Forelimb muscle (tissue), 1 donor: Measurements from ENCODE around the gene ZSCAN23. TPM values are rescaled to one million over a fixed set of nuclear protein-coding genes. Genes with fewer than 3 reads are reported as not detected.
"Not testable (repeated sequence)": the region's sequence is repeated elsewhere in the genome, so short reads cannot be mapped to it uniquely, and the experiment has no call there.

ENCODE experiments used
- DNase-seq: peaks from one replicate; pipeline ENCODE4 v3.0.0-alpha.2; 2013; ENCODE audit warnings: low read depth
- polyA plus RNA-seq: library from polyadenylated mRNA; unstranded; fragments of 120-200 nt; gene quantifications from one replicate; pipeline ENCODE4 v1.2.1, GENCODE V29; 2013; ENCODE audit not compliant: insufficient read length

The ZSCAN23 gene
- polyA plus RNA-seq: 6.8 TPM

DNA sequence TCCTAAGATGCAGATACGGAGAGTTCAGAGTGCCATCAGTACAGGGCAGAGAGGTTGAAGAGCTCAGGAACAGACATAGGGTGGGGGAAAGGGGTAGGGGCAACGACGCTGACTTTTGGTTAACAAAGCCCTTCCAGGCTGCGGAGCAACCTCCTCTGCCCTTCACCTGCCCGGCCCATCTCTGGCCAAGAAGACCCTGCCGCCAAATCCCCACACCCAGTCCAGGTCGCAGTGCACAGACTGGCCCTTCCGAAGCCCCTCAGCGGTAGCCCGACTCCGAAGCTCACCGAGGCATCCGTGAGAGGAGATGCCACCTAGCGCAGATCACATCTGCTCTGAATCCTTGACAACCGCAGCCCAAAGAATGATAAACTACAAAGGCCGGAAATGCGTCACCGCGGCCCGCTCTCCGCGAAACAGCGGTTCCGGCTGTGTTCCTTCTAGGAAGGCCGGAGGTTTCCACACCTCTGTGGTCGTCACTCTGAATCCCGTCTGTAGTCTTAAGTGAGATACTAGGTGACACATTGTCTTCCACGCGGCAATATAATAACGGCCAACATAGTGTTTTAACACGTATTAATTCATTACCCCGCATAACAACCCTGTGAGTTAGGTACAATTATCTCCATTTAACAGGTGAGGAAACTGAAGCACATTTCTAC lies at the start of gene ZSCAN23:
TSS of gene ZSCAN23 (minus strand) at position 380 of the 662 bp plus-strand sequence. CDS start 7,225 bp downstream, outside the sequence.
- peak; percentile 50 for DNase-seq

DNA sequence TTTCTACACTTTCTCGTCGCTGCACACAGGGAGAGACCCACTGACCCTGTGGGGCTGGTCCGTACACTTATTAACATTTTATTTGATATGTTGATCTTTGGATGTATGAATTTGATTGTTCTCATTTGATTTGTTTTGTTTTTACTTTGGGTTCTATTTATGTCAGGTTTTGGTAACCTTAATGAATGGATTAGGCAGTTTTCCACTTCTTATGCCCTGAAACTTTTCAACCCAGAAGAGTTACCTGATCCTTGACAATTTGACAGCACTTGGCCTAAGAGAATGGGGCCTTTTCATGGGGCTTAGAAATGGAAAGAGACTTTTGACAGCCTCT lies 48.7 kb upstream of the ZSCAN23 start:
- no peak for DNase-seq

DNA sequence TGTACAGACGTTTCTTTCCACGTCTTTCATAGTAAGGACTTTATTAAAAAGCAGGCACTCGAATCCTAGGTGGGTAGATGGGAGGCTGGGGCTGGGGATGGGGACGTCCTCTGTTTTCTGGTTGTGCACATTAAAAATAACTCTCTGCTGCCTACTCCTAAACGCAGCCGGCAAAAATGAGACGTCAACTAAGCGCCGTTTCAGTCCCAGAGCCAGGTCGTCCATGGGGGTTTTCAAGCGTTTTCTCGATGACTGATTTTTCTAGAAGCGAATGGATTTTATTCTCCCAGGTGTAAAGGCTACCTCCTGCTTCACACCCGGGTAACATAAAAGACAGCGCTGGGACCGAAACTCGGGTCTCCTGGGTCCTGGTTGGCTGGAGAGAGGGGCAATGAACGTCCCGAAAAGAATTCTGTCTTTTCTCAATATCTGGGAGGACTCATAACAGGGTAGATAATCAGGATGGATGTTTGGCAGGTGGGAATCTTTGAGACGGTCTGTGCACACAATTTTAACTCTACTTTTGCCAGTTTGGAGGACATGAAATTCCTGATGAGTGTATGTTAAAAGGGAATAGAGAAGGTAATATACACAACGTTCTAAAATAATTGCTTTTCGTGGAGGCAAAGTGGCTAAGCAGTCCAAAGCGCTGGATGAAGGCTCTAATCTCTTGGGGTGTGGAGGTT lies 47.1 kb upstream of the ZSCAN23 start:
- DNase-seq: no peak

DNA sequence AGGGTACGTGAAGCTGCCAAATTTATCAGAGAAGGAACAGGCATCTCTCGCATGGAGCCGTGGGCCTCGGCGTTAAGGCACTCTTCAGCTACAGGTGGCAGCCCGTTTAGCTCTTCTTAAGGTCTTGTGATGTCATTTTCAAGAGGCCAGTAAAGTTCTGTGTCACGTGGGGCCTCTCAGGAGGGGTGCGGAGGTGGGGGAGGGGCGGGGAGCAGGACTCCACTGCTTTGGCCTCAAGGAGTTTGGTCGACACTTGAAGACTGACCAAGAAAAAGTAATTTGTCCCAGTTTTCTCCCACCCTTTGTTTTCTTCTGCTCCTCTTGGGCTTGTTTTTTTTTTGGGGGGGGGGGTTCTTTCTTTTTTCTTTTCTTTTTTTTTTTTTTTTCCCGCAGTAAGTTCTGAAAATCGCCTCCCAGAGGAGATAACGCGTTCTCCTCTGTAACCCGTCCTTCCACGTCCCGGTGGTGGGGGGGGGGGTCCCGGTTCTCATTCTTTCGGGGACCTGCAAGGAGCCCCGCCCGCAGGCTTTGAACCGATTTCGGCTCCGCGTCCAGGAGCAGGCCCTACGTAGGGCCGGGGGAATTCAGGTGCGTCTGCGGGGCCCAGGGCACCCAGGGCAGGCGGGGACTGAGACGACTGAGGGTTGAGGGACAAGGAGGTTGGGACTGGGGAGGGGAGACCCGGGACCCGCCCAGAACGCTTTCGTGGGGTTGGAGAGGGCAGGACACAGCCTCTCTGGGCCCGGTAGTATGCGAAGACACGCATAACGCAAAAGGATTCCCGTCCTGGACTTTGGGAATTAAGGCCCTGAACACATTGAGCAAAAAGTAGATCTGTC lies 46.3 kb upstream of the ZSCAN23 start:
- DNase-seq: peak; percentile 20

DNA sequence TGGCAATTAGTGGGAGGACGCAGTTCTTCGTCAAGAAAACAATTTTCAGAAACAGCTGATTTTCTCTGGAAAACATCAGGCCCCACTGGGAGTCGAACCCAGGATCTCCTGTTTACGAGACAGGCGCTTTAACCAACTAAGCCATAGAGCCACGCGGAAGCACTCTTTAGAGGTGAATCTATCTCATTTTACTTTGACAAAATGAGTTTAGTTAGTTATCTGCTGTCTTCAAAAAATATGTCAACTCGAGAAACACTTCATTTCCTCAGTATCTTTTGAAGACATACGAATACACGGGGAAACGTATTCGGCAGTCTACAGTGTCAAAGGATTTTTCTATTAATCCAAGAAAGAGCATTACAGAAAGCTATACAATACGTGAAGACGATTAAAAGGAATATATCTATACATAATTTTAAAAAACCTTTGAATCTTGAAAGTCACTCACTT lies 45.6 kb upstream of the ZSCAN23 start:
- peak; percentile 29 for DNase-seq

DNA sequence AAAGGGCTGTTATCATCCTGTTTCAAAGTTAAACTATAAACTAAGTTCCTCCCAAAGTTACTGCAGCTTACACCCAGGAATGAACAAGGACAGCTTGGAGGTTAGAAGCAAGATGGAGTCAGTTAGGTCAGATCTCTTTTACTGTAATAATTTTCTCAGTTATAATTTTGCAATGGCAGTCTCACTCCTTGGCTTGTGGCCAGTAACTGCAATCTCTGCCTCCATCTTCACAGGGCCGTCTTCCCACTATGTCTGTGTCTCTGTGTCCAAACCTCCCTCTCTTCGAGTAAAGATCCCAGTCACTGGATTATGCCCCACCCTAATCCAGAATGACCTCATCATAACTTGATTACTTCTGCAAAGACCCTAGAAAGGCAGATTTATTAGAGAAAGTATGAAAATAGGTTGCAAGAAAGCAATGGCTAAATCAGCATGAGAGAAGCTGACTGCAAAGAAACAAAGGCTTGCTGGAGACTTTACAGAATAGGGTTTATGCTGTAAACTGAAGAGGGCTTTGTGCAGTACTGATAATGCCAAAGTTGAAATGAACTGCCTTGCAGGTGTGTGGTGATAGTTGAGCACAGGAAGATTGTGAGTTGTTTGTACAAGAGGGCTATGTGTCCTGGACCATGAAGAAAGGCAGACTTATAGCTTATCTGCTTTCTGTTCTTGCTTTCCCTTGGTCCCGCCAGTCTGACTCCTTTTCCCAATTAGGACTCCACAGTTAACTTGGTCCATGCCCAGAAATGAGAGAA lies 43.9 kb upstream of the ZSCAN23 start:
- DNase-seq: no peak

DNA sequence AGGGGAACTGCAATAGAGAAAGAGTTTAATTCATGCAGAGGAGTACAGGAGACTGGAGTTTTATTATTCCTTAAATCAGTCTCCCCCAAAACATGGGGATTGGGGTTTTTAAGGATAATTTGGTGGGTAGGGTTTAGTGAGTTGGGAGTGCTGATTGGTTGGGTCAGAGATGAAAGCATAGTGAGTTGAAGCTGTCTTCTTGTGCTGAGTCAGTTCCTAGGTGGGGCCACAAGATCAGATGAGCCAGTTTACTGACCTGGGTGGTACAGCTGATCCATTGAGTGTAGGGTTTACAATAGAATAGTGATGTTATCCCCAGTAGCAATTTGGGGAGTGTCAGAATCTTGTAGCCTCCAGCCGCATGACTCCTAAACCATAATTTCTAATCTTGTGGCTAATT lies 43.2 kb upstream of the ZSCAN23 start:
- no peak for DNase-seq

DNA sequence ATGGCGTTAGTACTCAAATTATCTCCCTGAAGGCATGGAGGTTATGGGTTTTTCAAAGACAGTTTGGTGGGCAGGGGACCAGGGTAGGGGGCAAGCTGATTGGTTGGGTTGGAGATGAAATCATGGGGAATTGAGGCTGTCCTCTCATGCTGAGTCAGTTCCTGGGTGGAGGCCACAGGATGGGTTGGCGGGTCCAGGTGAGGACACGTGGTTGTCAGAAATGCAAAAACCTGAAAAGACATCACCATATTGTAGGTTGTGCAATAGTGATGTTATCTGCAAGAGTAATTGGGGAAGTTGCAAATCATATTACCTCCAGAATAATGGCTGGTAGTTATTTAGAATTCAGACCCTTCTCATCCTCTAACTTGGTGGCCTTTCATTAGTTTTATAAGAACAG lies 42.2 kb upstream of the ZSCAN23 start:
- DNase-seq: no peak

DNA sequence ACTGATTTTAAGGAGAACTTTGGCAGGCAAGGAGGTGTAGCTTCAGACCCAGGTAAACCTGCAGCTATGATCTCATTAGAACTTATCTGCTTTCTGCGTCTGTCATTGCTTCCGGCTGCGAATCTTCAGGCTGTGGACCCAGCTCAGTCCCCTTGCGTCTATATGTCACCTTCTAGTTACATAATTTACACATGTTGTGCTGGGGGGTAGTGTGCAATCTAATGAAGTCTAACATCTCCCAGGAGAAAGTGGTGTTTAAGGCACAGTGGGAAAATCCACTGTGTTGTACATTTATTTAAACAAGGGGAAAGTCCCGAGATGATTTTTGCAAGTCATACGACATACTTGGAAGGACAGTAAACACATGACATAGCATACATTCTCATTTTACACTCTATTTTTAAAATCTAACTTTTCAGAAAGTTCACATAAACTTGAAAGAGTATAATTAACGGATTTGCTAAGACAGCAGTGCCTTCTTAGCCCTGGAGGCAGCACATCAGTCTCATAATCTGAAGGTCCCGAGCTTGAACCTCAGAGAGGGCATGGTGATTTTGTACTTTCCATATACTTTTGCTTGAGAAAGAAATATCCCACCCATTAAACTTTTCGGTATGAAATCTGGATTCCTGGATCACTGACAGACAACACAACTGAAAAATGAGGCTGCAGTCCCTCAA lies 37.1 kb upstream of the ZSCAN23 start:
- DNase-seq: no peak

DNA sequence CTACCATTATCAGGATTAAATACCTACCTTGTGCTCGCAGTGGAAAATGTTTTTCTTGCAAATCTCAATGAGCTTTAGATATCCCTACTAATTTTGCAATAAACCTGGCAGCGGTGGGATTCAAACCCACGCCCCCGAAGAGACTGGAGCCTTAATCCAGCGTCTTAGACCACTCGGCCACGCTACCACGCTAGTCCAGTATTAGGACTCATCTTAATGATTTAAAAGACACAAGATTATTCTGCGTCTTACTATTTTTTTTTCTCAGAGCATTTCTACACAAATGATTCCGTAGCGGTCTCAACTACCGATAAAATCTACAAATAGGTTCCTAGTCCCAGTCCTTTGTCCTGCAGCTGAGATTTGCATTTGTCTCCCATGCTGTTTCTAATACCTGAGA lies 35.2 kb upstream of the ZSCAN23 start:
- DNase-seq: no peak

DNA sequence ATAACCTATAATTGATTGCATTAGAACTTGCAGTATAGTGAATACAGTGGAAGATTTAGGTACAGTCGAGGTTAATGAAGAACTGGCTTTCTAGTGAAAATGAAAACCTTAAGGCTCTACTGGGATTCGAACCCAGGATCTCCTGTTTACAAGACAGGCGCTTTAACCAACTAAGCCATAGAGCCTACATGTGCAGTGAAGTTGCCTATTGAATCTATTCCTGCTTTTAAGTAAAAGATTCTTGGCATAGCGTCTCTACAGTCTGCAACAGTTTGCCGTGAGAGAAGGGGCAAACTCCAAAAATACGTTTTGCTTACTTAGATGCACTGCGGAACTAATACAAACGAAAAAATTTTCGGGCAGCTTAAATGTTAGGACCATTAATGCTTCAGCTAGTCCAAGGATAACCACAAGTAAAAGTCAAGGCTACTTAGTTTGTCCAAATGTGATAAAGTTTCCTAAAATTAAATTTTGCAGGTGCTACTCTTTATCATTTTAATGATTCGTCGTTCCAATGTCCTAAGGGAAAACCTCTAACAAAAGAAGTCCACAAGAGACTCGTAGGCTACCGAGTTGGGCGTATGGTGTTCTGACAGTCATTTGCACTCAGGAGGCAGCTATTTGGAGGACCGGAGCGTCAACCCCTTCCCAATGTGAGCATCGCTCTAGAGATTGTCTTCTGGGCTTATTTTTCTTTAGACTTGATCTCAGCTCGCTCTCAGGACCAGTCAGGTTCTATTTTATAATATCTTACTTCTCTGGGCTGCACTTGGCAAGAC lies 31.3 kb upstream of the ZSCAN23 start:
- peak; percentile 40 for DNase-seq

DNA sequence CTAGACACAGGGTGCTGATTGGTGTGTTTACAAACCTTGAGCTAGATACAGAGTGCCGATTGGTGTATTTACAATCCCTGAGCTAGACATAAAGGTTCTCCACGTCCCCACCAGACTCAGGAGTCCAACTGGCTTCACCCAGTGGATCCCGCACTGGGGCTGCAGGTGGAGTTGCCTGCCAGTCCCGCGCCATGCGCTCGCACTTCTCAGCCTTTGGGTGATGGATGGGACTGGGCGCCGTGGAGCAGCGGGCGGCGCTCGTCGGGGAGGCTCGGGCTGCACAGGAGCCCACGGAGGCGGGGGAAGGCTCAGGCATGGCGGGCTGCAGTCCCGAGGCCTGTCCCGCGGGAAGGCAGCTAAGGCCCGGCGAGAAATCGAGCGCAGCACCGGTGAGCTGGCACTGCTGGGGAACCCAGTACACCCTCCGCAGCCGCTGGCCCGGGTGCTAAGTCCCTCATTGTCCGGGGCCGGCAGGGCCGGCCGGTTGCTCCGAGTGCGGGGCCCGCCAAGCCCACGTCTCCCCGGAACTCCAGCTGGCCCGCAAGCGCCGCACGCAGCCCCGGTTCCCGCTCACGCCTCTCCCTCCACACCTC lies 26.0 kb upstream of the ZSCAN23 start:
- DNase-seq: not testable (repeated sequence)

DNA sequence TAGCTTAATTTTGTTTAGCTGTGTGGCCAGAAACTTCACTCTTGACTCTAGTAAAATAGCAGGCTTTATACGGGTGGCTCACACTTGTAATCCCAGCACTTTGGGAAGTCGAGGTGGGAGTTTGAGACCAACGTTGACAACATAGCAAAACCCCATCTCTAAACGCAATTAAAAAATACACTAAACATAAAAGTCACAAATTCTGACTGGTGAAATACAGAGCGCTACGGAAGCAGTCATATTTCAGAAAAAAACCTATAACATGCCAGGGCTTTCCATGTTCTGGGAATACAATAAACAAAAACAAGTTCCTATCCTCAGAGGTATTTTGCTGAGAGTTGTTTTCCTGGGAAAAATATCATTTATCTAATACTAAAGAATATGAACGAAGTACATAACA lies 24.8 kb upstream of the ZSCAN23 start:
- no peak for DNase-seq

DNA sequence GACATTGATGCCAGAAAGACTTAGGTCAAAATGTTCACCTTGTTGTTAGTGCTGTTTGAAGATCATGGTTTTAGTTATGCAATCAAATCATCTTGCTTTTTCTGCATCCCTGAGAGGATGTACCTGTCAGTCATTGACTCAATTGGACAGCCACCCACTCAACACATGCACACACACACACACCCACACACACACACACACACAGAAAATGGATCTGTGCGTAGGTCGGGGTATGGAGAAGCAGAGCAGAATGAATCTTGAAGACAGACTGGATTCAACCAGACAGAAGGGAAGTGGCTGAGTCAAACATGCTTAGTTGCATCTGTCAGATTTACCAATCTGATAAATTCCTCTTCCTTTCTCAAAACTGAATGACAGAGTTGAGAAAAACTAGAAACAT lies 19.1 kb upstream of the ZSCAN23 start:
- DNase-seq: no peak

DNA sequence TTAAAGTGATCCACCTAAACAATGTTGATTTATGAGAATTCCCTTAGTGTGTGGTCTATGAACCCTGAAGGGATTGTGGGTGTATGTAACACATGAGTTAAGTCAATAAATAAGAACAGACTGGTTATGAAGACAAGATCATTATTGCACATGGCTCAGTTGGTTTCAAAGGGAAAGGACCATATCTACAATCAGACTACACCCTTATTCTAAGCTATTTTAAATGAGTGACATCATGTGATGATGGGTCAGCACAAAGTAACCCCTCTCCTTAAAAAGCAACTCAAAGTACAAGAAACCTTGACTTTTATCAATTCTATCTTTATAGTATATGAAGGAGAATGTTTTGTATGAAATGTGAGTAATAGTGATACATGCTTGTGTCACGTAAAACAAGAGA lies 15.3 kb upstream of the ZSCAN23 start:
- DNase-seq: no peak

DNA sequence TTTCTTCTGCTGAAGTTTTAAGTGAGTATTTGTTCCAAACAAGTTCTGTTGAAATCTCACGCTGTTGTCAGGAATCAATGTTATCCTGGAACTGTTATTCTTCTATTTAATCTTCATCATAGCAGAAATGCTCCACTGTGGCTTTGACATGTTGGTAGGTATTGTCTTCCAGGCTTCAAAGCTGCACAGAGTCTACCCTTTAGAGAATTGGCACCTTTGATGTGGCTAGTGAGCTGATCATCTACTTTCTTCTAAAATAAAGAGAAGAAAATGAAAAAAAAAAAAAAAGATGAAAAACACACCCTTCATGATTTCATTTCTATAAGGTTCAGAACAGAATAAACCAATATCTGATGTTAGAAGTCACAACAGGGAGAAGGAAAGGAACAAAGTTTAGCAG lies 5.8 kb upstream of the ZSCAN23 start:
- DNase-seq: no peak

DNA sequence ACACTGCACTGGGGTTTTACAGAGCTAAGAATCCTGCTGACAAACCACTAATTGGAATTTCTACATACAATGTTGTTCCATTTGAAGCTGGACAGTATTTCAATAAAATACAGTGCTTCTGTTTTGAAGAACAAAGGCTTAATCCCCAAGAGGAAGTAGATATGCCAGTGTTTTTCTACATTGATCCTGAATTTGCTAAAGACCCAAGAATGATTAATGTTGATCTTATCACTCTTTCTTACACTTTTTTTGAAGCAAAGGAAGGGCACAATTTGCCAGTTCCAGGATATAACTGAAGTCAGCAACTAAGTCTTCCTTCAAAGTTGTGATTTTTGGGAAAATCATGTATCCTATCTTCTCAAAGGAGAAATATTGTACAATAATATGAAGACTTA lies 4.2 kb upstream of the ZSCAN23 start:
- not testable (repeated sequence) for DNase-seq

DNA sequence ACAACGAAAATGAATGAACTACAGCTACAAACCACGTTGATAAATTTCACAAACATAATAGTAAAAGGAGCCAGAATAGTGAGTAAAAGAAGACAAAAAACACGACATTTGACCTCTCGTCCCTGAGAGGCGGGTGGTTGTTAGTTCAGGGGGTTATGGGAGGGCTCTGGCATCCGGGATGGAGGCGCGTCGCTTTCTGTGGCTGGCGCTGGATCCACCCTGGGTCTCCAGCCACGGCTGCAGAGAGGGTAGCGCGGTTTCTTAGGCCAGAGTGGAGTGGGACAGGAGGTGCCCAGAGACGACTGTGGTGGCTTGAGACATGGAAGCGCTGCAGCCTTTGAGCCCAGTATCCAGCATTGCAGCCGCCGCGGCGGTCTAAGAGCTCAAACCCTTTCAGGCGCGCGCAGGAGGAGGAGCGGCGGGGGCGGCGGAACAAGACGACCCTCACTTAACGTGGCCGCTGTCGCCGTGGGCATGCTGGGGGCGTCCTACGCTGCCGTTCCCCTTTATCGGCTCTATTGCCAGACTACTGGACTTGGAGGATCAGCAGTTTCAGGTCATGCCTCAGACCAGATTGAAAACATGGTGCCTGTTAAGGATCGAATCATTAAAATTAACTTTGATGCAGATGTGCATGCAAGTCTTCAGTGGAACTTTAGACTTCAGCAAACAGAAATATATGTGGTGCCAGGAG lies 3.7 kb upstream of the ZSCAN23 start:
- DNase-seq: no peak

DNA sequence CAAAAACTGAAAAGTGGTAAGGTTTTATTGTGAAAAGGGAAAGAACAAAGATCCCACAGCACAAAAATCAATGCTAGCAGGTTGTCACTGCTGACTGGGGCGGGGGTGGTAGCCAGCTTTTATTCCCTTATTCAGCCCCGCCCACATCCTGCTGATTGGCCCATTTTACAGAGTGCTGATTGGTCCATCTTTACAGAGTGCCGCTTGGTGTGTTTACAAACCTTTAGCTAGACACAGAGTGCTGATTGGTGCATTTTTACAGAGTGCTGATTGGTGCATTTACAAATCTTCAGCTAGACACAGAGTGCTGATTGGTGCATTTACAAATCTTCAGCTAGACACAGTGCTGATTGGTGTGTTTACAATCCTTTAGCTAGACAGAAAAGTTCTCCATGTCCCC lies 1.5 kb upstream of the ZSCAN23 start:
- DNase-seq: not testable (repeated sequence)

DNA sequence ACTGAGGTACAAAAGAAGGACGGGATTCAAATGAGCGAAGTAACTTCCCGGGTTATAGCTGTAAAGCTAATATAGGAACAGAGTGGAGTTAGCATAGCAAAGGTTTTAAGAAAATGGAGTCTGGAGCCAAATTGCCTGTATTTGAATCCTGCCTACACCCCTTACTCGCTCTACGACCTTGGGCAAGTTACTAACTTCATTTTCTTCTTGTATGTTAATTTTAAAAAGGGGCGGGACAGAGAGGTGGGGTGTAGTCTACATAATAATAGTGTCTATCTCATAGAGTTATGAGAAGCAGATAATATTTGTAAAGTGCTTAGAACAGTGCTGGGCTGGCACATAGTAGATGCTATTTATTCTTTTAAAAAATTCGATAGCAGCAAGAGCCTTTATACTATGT lies 705 bp downstream of the ZSCAN23 start:
- DNase-seq: no peak
